OCI-LY3 (cell line): ENCODE results near the gene ARHGAP18.

Experiments used
- H2AFZ ChIP-seq: fragments of 200-600, 300-600 bp; shearing (Covaris generic); 2 replicates; pipeline ENCODE4 v1.6.0; 2014; ENCODE audit warnings: antibody characterized with exemption, low read depth, low read length
- H3K27ac ChIP-seq: fragments of 200-600, 300-600 bp; sonication (generic); 2 replicates; pipeline ENCODE4 v1.5.1; 2014; ENCODE audit warnings: mild to moderate bottlenecking, low read length, moderate library complexity, mixed read lengths
- H3K27me3 ChIP-seq: fragments of 200-600, 300-600 bp; sonication (generic); 2 replicates; pipeline ENCODE4 v1.6.1; 2014; ENCODE audit warnings: low read depth, low read length, mixed read lengths
- H3K36me3 ChIP-seq: fragments of 200-600, 300-600 bp; sonication (generic); replicated peaks from 2 replicates; pipeline ENCODE3; 2014; ENCODE audit warnings: low read depth, low read length, mixed read lengths
- H3K4me1 ChIP-seq: fragments of 300-600, 200-600 bp; sonication (generic); 2 replicates; pipeline ENCODE4 v1.6.1; 2014; ENCODE audit warnings: low read length, mixed read lengths
- H3K4me2 ChIP-seq: fragments of 200-600, 300-600 bp; sonication (generic); 2 replicates; pipeline ENCODE4 v1.6.1; 2014; ENCODE audit warnings: low read length, mixed read lengths
- H3K4me3 ChIP-seq: fragments of 300-600, 200-600 bp; sonication (generic); 2 replicates; pipeline ENCODE4 v1.5.1; 2014; ENCODE audit warnings: antibody characterized with exemption, mild to moderate bottlenecking, low read length, moderate library complexity
- H3K79me2 ChIP-seq: fragments of 300-600, 200-600 bp; shearing (Covaris generic); 2 replicates; pipeline ENCODE4 v1.6.1; 2014; ENCODE audit warnings: mild to moderate bottlenecking, low read length, mixed read lengths
- H3K9ac ChIP-seq: fragments of 300-600, 200-600 bp; shearing (Covaris generic); 2 replicates; pipeline ENCODE4 v1.6.0; 2014; ENCODE audit warnings: mild to moderate bottlenecking, low read length, moderate library complexity
- H3K9me3 ChIP-seq: fragments of 200-600, 300-600 bp; shearing (Covaris generic); 2 replicates; pipeline ENCODE4 v1.6.1; 2014; ENCODE audit warnings: low read length, mixed read lengths; ENCODE audit not compliant: insufficient read depth
- H4K20me1 ChIP-seq: fragments of 200-600, 300-600 bp; sonication (generic); 2 replicates; pipeline ENCODE4 v1.6.1; 2016; ENCODE audit warnings: low read length, mixed read lengths; ENCODE audit not compliant: insufficient read depth
- CTCF ChIP-seq: fragments of 200-600, 300-600 bp; sonication (generic); IDR thresholded peaks from 2 replicates; pipeline ENCODE4 v1.5.1; 2014; ENCODE audit warnings: antibody characterized with exemption, low read length, low read depth
- EZH2phosphoT487 ChIP-seq: fragments of 200-600 bp; shearing (Covaris generic); IDR thresholded peaks from 2 replicates; pipeline ENCODE4 v1.6.1; 2018; ENCODE audit warnings: antibody characterized with exemption, mixed run types, low read depth

Gene ARHGAP18

GRCh38 chr6:129648819-129649491 lies 61.0 kb downstream of the ARHGAP18 start:
- no peaks in the 10 kb centered on the region for H3K9me3 ChIP-seq
- H3K27me3 ChIP-seq, result no peaks in the 10 kb centered on the region
- peak overlapping the region; percentile 53 for H3K4me2 ChIP-seq
- H4K20me1 ChIP-seq, result no peaks in the 10 kb centered on the region
- H3K4me3 ChIP-seq, result 0 out of 2 replicates have a peak overlapping the region, but pooled peaks have one; percentile 16
- peak overlapping the region; percentile 95 for H3K27ac ChIP-seq
- TF ChIP-seq EZH2phosphoT487, result no peak
- no peak for TF ChIP-seq CTCF
- H2AFZ ChIP-seq, result peak overlapping the region; percentile 51; the same call in 1 of the 2 replicates
- no peaks in the 10 kb centered on the region for H3K36me3 ChIP-seq
- peaks cover 12% of the 10 kb centered on the region for H3K79me2 ChIP-seq
- H3K4me1 ChIP-seq, result peaks cover 97% of the 10 kb centered on the region
- H3K9ac ChIP-seq, result peak overlapping the region; percentile 51; the same call in 1 of the 2 replicates

- Histone ChIP-seq H3K4me1 (peaks cover 88% of the 10 kb centered on the region), H3K9ac (peak overlapping the region; percentile 72), H3K9me3 (no peaks in the 10 kb centered on the region), H3K79me2 (peaks cover 12% of the 10 kb centered on the region), H3K27ac (peak overlapping the region; percentile 95), H3K4me3 (peak overlapping the region; percentile 58), H4K20me1 (no peaks in the 10 kb centered on the region), H2AFZ (no peak overlapping the region), H3K27me3 (no peaks in the 10 kb centered on the region), H3K36me3 (peaks cover under 1% of the 10 kb centered on the region), H3K4me2 (peak overlapping the region; percentile 71)
- no peak for TF ChIP-seq CTCF
- TF ChIP-seq EZH2phosphoT487, result no peak
These were observed 62.9 kb downstream of the ARHGAP18 start for GRCh38 chr6:129647044-129647443.

- no peak for TF ChIP-seq CTCF
- no peak for TF ChIP-seq EZH2phosphoT487
- H2AFZ ChIP-seq, result no peak overlapping the region
- H3K27ac ChIP-seq, result peak overlapping the region; percentile 95
- H3K4me1 ChIP-seq, result peaks cover 84% of the 10 kb centered on the region
- no peaks in the 10 kb centered on the region for H3K27me3 ChIP-seq
- peak overlapping the region; percentile 71 for H3K4me2 ChIP-seq
- peak overlapping the region; percentile 58 for H3K4me3 ChIP-seq
- peaks cover 12% of the 10 kb centered on the region for H3K79me2 ChIP-seq
- peaks cover 5% of the 10 kb centered on the region for H3K36me3 ChIP-seq
- H3K9ac ChIP-seq, result peak overlapping the region; percentile 72
- no peaks in the 10 kb centered on the region for H3K9me3 ChIP-seq
- no peaks in the 10 kb centered on the region for H4K20me1 ChIP-seq
These were observed 63.3 kb downstream of the ARHGAP18 start for GRCh38 chr6:129646642-129647041.

- H4K20me1 ChIP-seq, result no peaks in the 10 kb centered on the region
- H3K9ac ChIP-seq, result peak overlapping the region; percentile 72
- H3K79me2 ChIP-seq, result peaks cover 9% of the 10 kb centered on the region; the same call in 1 of the 2 replicates
- H3K4me2 ChIP-seq, result peak overlapping the region; percentile 71
- peak overlapping the region; percentile 19; the same call in 1 of the 2 replicates for H2AFZ ChIP-seq
- H3K9me3 ChIP-seq, result no peaks in the 10 kb centered on the region
- no peak for TF ChIP-seq CTCF
- no peak for TF ChIP-seq EZH2phosphoT487
- peak overlapping the region; percentile 95 for H3K27ac ChIP-seq
- H3K36me3 ChIP-seq, result peaks cover 11% of the 10 kb centered on the region
- no peaks in the 10 kb centered on the region for H3K27me3 ChIP-seq
- peaks cover 77% of the 10 kb centered on the region for H3K4me1 ChIP-seq
- H3K4me3 ChIP-seq, result peak overlapping the region; percentile 58
These were observed 64.0 kb downstream of the ARHGAP18 start for GRCh38 chr6:129645830-129646579.
